ENCODE measurements around the gene POU2AF3. TPM values are rescaled to one million over a fixed set of nuclear protein-coding genes. Genes with fewer than 3 reads are reported as not detected.
"Not testable (repeated sequence)": the region's sequence is repeated elsewhere in the genome, so short reads cannot be mapped to it uniquely, and the experiment has no call there.

POU2AF3 gene
- total RNA-seq, 1 donor from 2014 or later, result 15.9 TPM

DNA sequence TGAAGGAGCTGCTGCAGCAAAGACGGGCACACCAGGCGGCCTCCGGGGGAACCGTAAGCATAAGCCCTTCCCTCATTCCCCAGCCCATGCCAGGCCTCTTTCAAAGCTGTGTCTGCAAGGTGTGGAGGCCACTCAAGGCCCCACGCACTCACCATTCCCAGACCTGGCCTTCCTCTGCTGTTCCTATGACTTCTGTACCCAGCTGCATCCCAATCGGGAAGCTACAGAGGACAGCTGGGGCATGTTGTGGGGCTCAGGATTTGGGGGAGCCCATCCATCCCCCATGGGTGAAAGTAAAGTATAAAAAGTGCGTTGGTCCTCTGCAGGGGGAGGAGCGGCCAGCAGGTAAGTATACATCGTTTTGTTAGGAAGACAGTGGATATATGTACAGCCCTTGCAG is 2.2 kb downstream of the POU2AF3 start:
- no peak for DNase-seq (ENCODE audit: low spot score)

DNA sequence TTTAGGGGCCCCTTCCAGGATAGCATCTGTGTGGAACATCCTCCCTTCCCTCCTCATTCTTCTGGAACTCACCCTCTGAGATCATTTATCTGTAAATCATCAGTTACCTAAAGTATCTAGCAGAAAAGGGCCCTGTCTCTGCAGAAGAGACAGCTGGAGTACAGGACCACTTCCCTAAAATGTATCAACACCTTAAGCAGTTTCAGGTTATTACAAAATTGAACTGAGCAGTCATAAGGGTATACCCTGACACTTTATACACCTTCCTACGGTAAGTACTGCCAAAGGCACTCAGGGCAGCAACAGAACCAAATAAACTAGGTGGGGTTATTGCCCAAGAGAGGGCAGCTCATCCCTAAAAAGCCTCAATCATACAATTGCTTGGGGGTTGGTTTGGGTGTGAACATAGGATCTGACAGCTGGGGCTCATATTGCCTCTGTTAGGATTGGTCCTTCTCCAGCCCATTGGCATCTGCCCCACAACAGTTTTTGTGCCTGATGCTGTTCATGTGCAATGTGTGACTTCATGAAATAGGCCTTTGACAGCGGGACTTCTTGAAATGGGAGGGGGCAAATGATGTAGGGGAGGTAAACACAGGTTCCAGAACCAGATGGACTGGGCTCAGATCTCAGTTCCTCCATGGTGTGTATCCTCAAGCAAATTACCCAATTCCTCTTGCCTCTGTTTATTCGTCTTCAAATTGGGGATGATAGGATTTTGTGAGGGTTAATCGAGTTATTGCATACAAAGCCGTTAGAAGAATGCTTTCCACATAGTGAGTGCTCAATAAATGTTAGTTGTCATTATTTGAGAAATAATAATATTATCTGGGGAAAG is 2.9 kb downstream of the POU2AF3 start:
- no peak for DNase-seq (ENCODE audit: low spot score)

DNA sequence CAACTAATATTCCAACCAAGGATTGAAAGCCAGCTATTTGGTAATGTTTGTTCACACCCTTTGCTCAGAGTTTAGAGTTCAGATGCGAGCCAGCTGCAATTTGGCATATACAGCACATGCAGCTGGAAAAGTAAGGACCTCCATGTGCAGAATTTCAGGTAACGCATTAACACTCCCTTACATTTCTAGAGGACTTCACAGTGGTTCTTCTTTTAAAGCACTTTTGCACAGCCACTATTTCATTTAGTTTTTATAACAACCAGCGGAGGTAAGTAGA is 3.4 kb downstream of the POU2AF3 start:
- DNase-seq (ENCODE audit: low spot score), result no peak

GRCh38 chr11:111302298-111302697 is 4.0 kb downstream of the POU2AF3 start:
- no peak for DNase-seq (ENCODE audit: low spot score)

GRCh38 chr11:111303461-111303860 is 5.1 kb downstream of the POU2AF3 start:
- peak; percentile 76 for DNase-seq (ENCODE audit: low spot score)

DNA sequence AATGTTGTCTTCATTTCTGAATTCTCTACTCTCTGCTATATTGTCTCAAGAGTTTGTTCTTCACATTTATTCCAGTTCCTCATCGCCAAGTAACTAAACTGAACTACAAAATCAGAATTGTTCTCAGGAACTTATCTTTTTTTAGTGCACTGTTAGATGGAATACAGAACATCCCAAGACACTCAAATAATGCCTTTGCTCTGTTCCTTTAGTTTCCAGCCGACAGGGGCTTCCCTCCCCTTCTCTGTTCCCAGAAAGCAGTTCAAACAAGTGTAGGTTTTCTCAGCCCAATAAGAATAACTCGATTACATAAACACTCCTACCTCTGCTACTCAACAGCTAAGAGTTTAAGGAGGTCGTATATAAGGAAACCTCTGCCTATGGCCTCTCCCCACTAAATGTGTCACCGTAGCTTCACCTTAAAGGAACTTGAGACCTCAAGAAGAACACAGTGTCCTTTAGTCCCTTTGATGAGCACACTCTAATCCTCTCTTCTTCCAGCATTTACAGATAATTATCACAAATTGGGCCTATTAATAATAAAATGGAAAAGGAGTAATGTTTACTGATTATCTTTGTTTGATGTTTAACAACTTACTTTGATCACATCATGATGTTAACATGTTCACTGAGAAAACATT is 6.9 kb downstream of the POU2AF3 start:
- DNase-seq (ENCODE audit: low spot score), result no peak

DNA sequence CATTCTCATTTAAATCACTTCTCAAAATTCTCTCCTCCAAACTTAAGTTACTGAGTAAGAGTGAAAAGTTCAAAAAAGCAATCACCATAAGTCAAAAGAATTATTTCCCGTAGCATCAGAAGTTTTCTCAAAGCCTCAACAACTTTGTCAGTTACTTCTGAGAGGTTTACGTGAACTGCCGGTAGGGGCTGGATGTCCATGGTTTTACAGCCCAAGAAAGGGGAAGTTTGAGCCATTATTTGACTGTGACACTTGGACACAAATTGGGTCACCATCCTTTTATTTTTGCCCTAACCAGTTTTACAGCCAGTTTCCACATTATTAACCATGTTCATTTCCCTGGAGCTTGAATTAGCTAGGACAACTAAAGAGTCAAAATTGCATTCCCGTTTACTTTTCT is 7.5 kb downstream of the POU2AF3 start:
- DNase-seq (ENCODE audit: low spot score), result no peak

- no peak for DNase-seq (ENCODE audit: low spot score)
Observed at GRCh38 chr11:111306321-111306720, 8.0 kb downstream of the POU2AF3 start.

DNA sequence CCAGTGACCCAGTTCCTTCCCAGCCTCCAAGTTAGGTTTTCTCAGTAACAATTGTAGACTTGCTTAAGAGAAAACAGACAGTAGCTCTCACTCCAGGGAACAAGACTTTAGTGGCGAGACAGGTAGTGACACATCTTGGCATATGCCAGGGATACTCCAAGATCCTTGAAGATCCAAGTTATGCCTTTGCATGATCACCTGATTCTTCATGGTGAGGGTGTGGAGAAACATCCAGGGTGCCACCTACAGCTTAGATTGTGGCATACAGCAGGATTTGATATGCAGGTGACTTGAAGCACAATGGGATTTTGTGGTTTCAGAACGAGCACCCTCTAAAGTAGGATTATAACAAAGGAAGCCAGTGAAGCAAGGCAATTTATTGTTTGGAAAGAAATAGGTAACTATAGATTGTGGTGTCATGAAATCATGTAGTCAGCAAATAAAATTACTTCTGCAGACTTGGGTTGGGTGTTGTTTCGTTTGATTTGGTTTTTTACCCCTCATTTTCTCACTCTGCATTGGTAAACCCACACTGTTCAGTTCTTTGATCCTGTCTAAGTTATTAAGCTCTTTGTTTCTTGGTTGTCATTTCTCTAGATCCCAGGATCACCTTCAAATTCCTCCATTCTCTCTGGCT is 9.2 kb downstream of the POU2AF3 start:
- peak; percentile 7 for DNase-seq (ENCODE audit: low spot score)

DNA sequence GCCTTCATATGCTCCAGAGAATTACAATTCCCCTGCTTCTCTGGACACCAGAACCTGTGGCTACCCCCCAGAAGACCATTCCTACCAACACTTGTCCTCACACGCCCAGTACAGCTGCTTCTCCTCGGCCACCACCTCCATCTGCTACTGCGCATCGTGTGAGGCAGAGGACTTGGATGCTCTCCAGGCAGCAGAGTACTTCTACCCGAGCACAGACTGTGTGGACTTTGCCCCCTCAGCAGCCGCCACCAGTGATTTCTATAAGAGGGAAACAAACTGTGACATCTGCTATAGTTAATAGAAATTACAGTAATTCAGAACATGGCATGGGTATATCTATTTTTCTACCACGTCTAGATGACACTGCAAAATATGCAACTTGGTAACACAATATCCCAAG is 9.8 kb downstream of the POU2AF3 start:
- DNase-seq (ENCODE audit: low spot score), result peak; percentile 41

DNA sequence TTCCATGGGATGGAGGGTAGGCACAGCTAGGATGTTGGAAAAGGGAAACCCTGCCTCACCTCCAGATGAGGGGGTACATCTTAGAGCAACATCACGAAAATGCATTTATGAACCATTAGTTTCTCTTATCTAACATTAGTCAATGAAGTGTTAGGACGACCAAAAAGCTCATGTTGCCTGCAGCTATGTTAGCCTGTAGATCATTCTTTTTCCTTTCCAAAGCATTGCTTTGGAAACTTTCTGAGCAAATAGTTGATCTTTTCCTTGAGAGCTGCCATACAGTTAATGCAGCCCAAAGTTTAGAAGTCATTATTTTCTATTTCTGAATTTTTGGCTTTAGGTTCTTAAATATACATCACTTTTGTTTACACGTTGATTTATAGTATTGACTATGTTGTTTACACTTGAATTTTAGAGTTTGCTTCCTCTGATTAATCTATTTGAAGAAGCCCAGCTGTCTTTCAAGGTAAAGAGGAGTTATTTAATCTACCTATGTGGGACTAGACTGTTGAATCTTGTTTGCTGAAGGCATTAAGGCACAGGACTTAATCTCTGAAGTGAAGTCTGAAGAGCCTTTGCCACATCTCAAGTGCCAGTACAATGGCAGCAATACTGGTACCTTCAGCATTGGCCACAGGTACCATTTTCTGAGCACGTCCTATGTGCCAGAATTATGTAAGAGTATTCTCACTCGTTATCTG is 11.0 kb downstream of the POU2AF3 start:
- DNase-seq (ENCODE audit: low spot score), result peak; percentile 4

GRCh38 chr11:111310088-111310487 is 11.7 kb downstream of the POU2AF3 start:
- DNase-seq (ENCODE audit: low spot score), result peak; percentile 64

- peak; percentile 28 for DNase-seq (ENCODE audit: low spot score)
Observed at GRCh38 chr11:111310723-111311122, 12.4 kb downstream of the POU2AF3 start.

DNA sequence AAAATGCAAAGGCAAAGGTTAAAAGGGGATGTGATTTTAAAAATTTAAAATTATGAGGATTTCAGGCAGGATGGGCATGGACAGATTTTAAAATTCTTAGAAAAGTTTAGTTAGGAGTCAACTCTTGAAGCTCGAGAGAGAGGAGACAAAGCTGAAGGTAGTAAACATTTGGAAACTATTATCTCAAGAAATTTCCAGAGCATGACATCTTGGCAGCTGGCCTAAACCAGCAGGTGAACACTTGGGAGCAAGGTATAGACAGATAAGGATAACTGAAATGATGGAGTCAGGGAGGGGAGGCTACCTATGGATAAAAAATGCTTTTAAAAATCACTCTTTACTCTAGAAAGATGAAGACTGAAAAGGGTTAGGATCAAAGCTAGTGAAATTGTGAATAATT is 13.7 kb downstream of the POU2AF3 start:
- peak; percentile 22 for DNase-seq (ENCODE audit: low spot score)

- peak; percentile 6 for DNase-seq (ENCODE audit: low spot score)
Observed at GRCh38 chr11:111319296-111319695, 20.9 kb downstream of the POU2AF3 start.

DNA sequence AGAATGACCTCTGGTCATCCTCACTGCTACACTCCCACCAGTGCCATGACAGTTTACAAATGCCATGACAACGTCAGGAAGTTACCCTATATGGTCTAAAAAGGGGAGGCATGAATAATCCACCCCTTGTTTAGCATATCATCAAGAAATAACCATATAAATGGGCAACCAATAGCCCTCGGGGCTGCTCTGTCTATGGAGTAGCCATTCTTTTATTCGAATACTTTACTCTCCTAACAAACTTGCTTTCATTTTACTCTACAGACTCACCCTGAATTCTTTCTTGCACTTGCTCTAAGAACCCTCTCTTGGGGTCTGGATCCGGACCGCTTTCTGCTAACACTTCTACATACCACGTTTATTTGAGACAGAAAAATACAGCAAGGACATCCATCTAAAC is 21.9 kb downstream of the POU2AF3 start:
- DNase-seq (ENCODE audit: low spot score), result not testable (repeated sequence)

- peak; percentile 32 for DNase-seq (ENCODE audit: low spot score)
Observed at GRCh38 chr11:111320728-111321568, 22.6 kb downstream of the POU2AF3 start.

DNA sequence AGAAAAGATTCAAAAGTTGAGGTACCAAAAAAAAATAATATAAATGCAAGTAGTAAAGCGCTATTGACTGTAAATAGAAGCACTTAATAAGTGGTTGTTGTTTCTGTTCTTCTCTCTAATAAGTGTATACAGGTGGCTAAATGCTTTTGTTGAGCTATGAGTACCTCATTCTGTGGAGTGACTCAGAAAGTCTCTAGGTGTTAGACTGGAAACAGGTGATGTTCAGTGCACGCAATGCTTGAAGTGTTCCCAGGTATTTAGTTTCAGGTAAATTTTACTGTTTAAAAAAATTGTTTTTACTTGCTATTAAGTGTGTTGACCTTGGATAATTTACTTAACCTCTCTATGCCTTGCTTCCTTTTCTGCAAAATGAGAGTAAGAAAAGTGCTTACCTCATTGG is 24.2 kb downstream of the POU2AF3 start:
- DNase-seq (ENCODE audit: low spot score), result no peak

- DNase-seq (ENCODE audit: low spot score), result peak; percentile 39
Observed at GRCh38 chr11:111324277-111324720, 26.0 kb downstream of the POU2AF3 start.

- DNase-seq (ENCODE audit: low spot score), result peak; percentile 38
Observed at GRCh38 chr11:111325259-111325658, 26.9 kb downstream of the POU2AF3 start.

GRCh38 chr11:111326824-111327223 is 28.5 kb downstream of the POU2AF3 start:
- no peak for DNase-seq (ENCODE audit: low spot score)
